HFFc6 (cell line): ENCODE data around the gene PIGO. TPM values are rescaled to one million over a fixed set of nuclear protein-coding genes. Genes with fewer than 3 reads are reported as not detected.

Experiments used
- DNase-seq: peaks from one replicate; pipeline ENCODE4 v3.0.0-alpha.2; 2018
- H3K27ac Mint-ChIP-seq: 2 replicates; pipeline ENCODE4 v1.8.0; 2020; ENCODE audit warnings: mild to moderate bottlenecking, mixed read lengths
- H3K27me3 Mint-ChIP-seq: 2 replicates; pipeline ENCODE4 v1.8.0; 2021; ENCODE audit warnings: mild to moderate bottlenecking, moderate library complexity, mixed read lengths; ENCODE audit not compliant: insufficient read depth
- H3K36me3 Mint-ChIP-seq: 2 replicates; pipeline ENCODE4 v1.8.0; 2021; ENCODE audit warnings: low read depth, mixed read lengths
- H3K4me1 Mint-ChIP-seq: 2 replicates; pipeline ENCODE4 v1.8.0; 2020; ENCODE audit warnings: low read depth, mixed read lengths
- H3K4me3 Mint-ChIP-seq: 2 replicates; pipeline ENCODE4 v1.8.0; 2020; ENCODE audit warnings: mild to moderate bottlenecking, moderate library complexity, mixed read lengths
- H3K9me3 Mint-ChIP-seq: 2 replicates; pipeline ENCODE4 v1.8.0; 2020; ENCODE audit warnings: mild to moderate bottlenecking, mixed read lengths
- CTCF ChIP-seq: fragments of 200-600 bp; sonication (generic); IDR thresholded peaks from 2 replicates; pipeline ENCODE4 v1.5.0; 2021; ENCODE audit warnings: antibody characterized with exemption, mild to moderate bottlenecking
- total RNA-seq, 6 experiments: library from RNA; stranded (reverse); fragmentation: NEBNext Ultra II Directional; extraction: Animal tissue kit (Norgen Biotek cat#: 25700); gene quantifications; 2 replicates in 1 of 6; 3 replicates in 5 of 6; pipeline ENCODE4 v1.2.3, GENCODE V29; 2021

The PIGO gene
- total RNA-seq, 6 experiments from 2014 or later, result 23.0 to 30.3 (median 28.3) TPM

GRCh38 chr9:35073279-35073612, 23.1 kb downstream of the PIGO start:
- peak overlapping the region; percentile 99; the same call in 1 of the 2 replicates for H3K4me3 Mint-ChIP-seq
- peaks cover 51% of the 10 kb centered on the region for H3K4me1 Mint-ChIP-seq
- no peaks in the 10 kb centered on the region for H3K9me3 Mint-ChIP-seq
- H3K36me3 Mint-ChIP-seq, result peaks cover 33% of the 10 kb centered on the region
- TF ChIP-seq CTCF, result no peak
- DNase-seq, result no peak
- H3K27me3 Mint-ChIP-seq, result peaks cover 5% of the 10 kb centered on the region
- H3K27ac Mint-ChIP-seq, result peak overlapping the region; percentile 98

- H3K4me1 Mint-ChIP-seq, result peaks cover 51% of the 10 kb centered on the region
- H3K4me3 Mint-ChIP-seq, result peak within 1 kb of the TSS; percentile 99
- peak within 1 kb of the TSS; percentile 98 for H3K27ac Mint-ChIP-seq
- TF ChIP-seq CTCF, result no peak
- peak; percentile 99 for DNase-seq
- H3K9me3 Mint-ChIP-seq, result no peaks in the 10 kb centered on the region
- peaks cover 39% of the 10 kb centered on the region for H3K36me3 Mint-ChIP-seq
- H3K27me3 Mint-ChIP-seq, result peaks cover 5% of the 10 kb centered on the region
These were observed 23.7 kb downstream of the PIGO start, which contains the start of gene VCP for GRCh38 chr9:35072461-35073278. VCP (minus strand) TSS chr9:35072625; CDS start chr9:35072353, 272 bp downstream.

DNA sequence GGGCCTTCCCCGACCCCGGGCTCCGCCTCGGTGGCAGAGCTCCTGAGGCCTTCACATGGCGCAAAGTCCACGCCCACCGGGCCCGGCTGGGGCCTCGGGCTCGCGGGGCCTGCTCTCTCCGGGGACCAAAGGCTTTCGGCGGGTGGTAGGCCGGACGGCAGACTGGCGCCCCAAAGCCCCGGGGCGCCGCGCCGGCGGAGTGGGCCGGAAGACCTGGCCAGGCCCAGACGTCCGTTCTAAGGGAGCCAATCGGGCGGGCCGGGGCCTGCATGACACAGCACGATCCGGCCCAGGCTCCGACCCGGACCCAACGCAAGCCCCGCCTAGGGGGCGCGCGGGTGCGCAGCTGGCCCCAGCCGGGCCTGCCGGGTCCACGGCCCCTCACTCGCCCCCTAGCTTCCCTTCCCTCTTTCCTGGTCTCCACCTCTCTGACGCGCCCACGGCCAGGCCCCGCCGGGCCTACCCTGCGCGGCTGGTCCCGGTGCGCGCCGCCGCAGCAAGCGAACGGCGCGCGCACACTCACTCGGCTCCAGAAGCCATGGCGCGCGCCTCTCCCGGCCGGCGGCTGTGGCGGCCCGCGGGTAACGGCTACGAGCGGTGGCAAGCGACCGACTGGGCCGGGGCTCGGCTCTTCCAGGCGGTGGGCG, 24.5 kb downstream of the PIGO start:
- Mint-ChIP-seq H3K9me3 (no peaks in the 10 kb centered on the region), H3K27ac (peak overlapping the region; percentile 98), H3K4me1 (peaks cover 52% of the 10 kb centered on the region), H3K4me3 (peak overlapping the region; percentile 99), H3K27me3 (peaks cover 4% of the 10 kb centered on the region), H3K36me3 (peaks cover 46% of the 10 kb centered on the region)
- peak; percentile 80 for DNase-seq
- peak; percentile 79 for TF ChIP-seq CTCF

DNA sequence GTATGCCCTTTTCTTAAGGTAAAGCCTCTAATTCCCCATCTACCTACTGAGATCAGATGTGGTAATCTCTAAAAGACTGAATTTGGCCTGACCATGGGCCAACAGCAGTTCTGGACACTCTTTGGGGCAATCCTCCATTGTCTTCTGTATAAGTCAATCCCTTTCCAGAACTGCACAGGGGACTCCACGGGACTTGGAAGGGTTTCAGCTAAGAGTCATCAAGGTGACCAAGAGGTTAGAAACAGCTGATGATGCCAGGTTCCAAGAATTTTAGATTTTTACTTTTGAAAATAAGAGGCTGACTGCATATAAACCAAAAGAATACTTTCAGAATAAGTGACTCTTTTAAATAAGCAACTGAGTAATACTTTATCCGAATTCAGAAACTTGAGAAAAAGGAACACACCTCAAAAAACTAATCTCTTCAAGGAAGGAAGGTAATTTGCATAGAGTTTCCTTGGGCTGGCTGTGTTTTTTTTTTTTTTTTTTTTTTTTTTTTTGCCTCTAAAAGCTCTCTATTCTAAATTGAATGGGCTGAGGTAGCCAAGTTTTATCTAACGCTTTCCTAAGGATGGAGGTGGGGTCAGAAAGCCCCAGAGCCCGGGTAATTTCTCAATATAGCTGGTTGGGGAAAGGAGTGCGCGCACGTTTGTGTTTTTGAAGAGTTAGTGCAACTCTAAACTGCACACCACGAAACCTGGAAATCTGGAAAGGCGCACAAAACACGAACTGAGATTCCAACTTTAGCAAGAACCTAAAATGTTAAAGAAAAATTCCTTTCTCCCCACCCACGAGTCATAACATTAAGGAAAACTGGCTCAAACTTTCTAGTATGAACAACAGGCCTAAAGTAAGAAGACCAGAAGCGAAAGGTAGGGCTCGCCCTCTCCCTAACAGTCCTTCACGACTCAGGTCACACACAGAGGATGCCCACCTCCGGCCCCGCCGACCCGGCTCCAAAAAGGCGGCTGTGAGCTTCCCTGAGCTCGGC, 25.3 kb downstream of the PIGO start:
- no peak for TF ChIP-seq CTCF
- H3K27me3 Mint-ChIP-seq, result peaks cover 3% of the 10 kb centered on the region
- DNase-seq, result peak; percentile 37
- peaks cover 51% of the 10 kb centered on the region for H3K36me3 Mint-ChIP-seq
- peaks cover 57% of the 10 kb centered on the region for H3K4me1 Mint-ChIP-seq
- H3K9me3 Mint-ChIP-seq, result no peaks in the 10 kb centered on the region
- peak overlapping the region; percentile 98 for H3K27ac Mint-ChIP-seq
- peak overlapping the region; percentile 99 for H3K4me3 Mint-ChIP-seq

DNA sequence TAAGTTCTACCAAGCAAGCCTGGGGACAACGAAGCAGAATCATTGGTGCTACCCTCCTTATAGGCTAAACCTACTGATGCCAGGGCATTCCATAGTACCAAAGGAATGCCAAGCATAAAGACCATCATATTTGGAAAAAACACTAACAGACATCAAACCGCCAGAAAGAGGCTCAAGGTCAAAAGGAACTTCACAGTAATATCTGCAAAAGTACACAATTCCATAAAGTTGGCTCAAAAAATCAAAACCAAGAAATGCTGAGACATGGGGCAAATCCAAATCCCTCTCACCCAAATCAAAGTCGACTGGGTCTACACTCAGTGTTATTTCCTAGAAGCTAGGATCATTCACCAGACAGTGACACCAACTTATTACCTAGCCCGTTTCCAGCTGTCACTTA, 27.4 kb downstream of the PIGO start:
- Mint-ChIP-seq H3K4me3 (peak overlapping the region; percentile 99), H3K4me1 (peaks cover 57% of the 10 kb centered on the region), H3K36me3 (peaks cover 56% of the 10 kb centered on the region), H3K27ac (peak overlapping the region; percentile 31; the same call in 1 of the 2 replicates), H3K9me3 (no peaks in the 10 kb centered on the region), H3K27me3 (peaks cover 3% of the 10 kb centered on the region)
- TF ChIP-seq CTCF, result no peak
- DNase-seq, result no peak
